Effector CD8-positive, alpha-beta T cell (primary cell): ENCODE data around the gene LRRC37B.
"Not testable (repeated sequence)": the region's sequence is repeated elsewhere in the genome, so short reads cannot be mapped to it uniquely, and the experiment has no call there.

ENCODE experiments used
- DNase-seq: peaks from one replicate; lab custom pipeline; 2025; lab: John Stamatoyannopoulos, UW
- total RNA-seq, 4 experiments: gene quantifications; one replicate each; lab custom pipeline; 2026; lab: John Stamatoyannopoulos, UW

Gene LRRC37B
- 24.8 to 60.1 (median 37.6) reads per million in 4 experiments for total RNA-seq

- DNase-seq = peak; percentile 80
Measured at GRCh38 chr17:32006957-32007462, at the start of gene LRRC37B. Gene LRRC37B (plus strand): TSS chr17:32007383. CDS start chr17:32021393, 14,010 bp downstream.

GRCh38 chr17:31964131-31964530 lies 43.1 kb upstream of the LRRC37B start:
- not testable (repeated sequence) for DNase-seq

GRCh38 chr17:31967648-31968047 lies 39.5 kb upstream of the LRRC37B start:
- no peak for DNase-seq

- DNase-seq = not testable (repeated sequence)
Measured at GRCh38 chr17:31970416-31970815, 36.8 kb upstream of the LRRC37B start.

GRCh38 chr17:31974269-31975071 lies 32.7 kb upstream of the LRRC37B start:
- not testable (repeated sequence) for DNase-seq

GRCh38 chr17:31975391-31975790 lies 31.8 kb upstream of the LRRC37B start:
- not testable (repeated sequence) for DNase-seq

GRCh38 chr17:31991821-31992220 lies 15.4 kb upstream of the LRRC37B start:
- not testable (repeated sequence) for DNase-seq

GRCh38 chr17:31997005-31997404 lies 10.2 kb upstream of the LRRC37B start:
- DNase-seq = no peak

- DNase-seq = peak; percentile 13
Measured at GRCh38 chr17:32007463-32008298, 498 bp downstream of the LRRC37B start.

- DNase-seq = no peak
Measured at GRCh38 chr17:32009262-32009542, 2.0 kb downstream of the LRRC37B start.

- DNase-seq = no peak
Measured at GRCh38 chr17:32010114-32010513, 2.9 kb downstream of the LRRC37B start.

- no peak for DNase-seq
Measured at GRCh38 chr17:32015245-32016013, 8.2 kb downstream of the LRRC37B start.

GRCh38 chr17:32016231-32016630 lies 9.0 kb downstream of the LRRC37B start:
- no peak for DNase-seq

- DNase-seq = no peak
Measured at GRCh38 chr17:32019228-32019627, 12.0 kb downstream of the LRRC37B start.

GRCh38 chr17:32020943-32021614 lies 13.9 kb downstream of the LRRC37B start:
- no peak for DNase-seq

- DNase-seq = no peak
Measured at GRCh38 chr17:32021615-32021955, 14.4 kb downstream of the LRRC37B start.

GRCh38 chr17:32022554-32022953 lies 15.4 kb downstream of the LRRC37B start:
- DNase-seq = not testable (repeated sequence)

- not testable (repeated sequence) for DNase-seq
Measured at GRCh38 chr17:32027271-32027670, 20.1 kb downstream of the LRRC37B start.

GRCh38 chr17:32033223-32033622 lies 26.0 kb downstream of the LRRC37B start:
- no peak for DNase-seq

GRCh38 chr17:32033812-32034211 lies 26.6 kb downstream of the LRRC37B start:
- DNase-seq = not testable (repeated sequence)

GRCh38 chr17:32040246-32040645 lies 33.1 kb downstream of the LRRC37B start:
- not testable (repeated sequence) for DNase-seq
